H9 (cell line): ENCODE results near the gene CASTOR1. TPM values are rescaled to one million over a fixed set of nuclear protein-coding genes. Genes with fewer than 3 reads are reported as not detected.

Experiments
- DNase-seq: peaks from one replicate; pipeline ENCODE4 v3.0.0-alpha.2; 2017
- H2AFZ ChIP-seq: one replicate; pipeline ENCODE4 v1.6.1; 2013; ENCODE audit warnings: mild to moderate bottlenecking, low read length, control low read depth, moderate library complexity
- H2AK5ac ChIP-seq: 2 replicates; pipeline ENCODE4 v1.6.1; 2013; ENCODE audit warnings: low read length, control low read depth, mixed read lengths; ENCODE audit not compliant: insufficient read length
- H2BK120ac ChIP-seq: one replicate; pipeline ENCODE4 v1.6.1; 2013; ENCODE audit warnings: low read depth, mild to moderate bottlenecking, low read length, control low read depth, inconsistent platforms; ENCODE audit not compliant: poor library complexity, severe bottlenecking
- H2BK12ac ChIP-seq: 2 replicates; pipeline ENCODE4 v1.6.1; 2013; ENCODE audit warnings: low read length, control low read depth, mixed read lengths, low read depth; ENCODE audit not compliant: insufficient read length
- H2BK15ac ChIP-seq: 2 replicates; pipeline ENCODE4 v1.6.1; 2013; ENCODE audit warnings: low read depth, low read length, control low read depth
- H2BK20ac ChIP-seq: one replicate; pipeline ENCODE4 v1.6.1; 2013; ENCODE audit warnings: low read depth, mild to moderate bottlenecking, low read length, control low read depth, inconsistent platforms; ENCODE audit not compliant: poor library complexity, severe bottlenecking
- H2BK5ac ChIP-seq: 2 replicates; pipeline ENCODE4 v1.6.1; 2013; ENCODE audit warnings: low read length, control low read depth, mixed read lengths; ENCODE audit not compliant: insufficient read length
- H3K14ac ChIP-seq: 2 replicates; pipeline ENCODE4 v1.6.1; 2013; ENCODE audit warnings: low read length, control low read depth; ENCODE audit not compliant: insufficient read depth
- H3K18ac ChIP-seq: 2 replicates; pipeline ENCODE4 v1.6.1; 2013; ENCODE audit warnings: low read depth, mild to moderate bottlenecking, mixed read lengths, low read length, control low read depth; ENCODE audit not compliant: insufficient read length
- H3K23ac ChIP-seq: 2 replicates; pipeline ENCODE4 v1.6.1; 2013; ENCODE audit warnings: low read length, control low read depth, mixed read lengths, low read depth; ENCODE audit not compliant: insufficient read length
- H3K23me2 ChIP-seq: 2 replicates; pipeline ENCODE4 v1.6.1; 2013; ENCODE audit warnings: low read depth, mild to moderate bottlenecking, mixed read lengths, low read length, control low read depth; ENCODE audit not compliant: insufficient read length, poor library complexity, severe bottlenecking
- H3K27ac ChIP-seq: 2 replicates; pipeline ENCODE4 v1.5.1; 2013; ENCODE audit warnings: low read length, control low read depth, mixed read lengths, low read depth; ENCODE audit not compliant: insufficient read length
- H3K27me3 ChIP-seq: 2 replicates; pipeline ENCODE4 v1.6.1; 2013; ENCODE audit warnings: low read length, control low read depth, inconsistent platforms; ENCODE audit not compliant: insufficient read depth
- H3K4ac ChIP-seq: 2 replicates; pipeline ENCODE4 v1.6.1; 2013; ENCODE audit warnings: low read depth, mild to moderate bottlenecking, control low read depth, inconsistent platforms, low read length, moderate library complexity
- H3K4me1 ChIP-seq: 2 replicates; pipeline ENCODE4 v1.6.1; 2013; ENCODE audit warnings: low read length, control low read depth, inconsistent platforms; ENCODE audit not compliant: insufficient read depth
- H3K4me2 ChIP-seq: 2 replicates; pipeline ENCODE4 v1.6.1; 2013; ENCODE audit warnings: low read length, control low read depth, mixed read lengths; ENCODE audit not compliant: insufficient read length, insufficient read depth
- H3K56ac ChIP-seq: 2 replicates; pipeline ENCODE4 v1.6.1; 2013; ENCODE audit warnings: low read depth, mild to moderate bottlenecking, mixed read lengths, low read length, control low read depth; ENCODE audit not compliant: insufficient read length
- H3K79me1 ChIP-seq: 2 replicates; pipeline ENCODE4 v1.6.1; 2013; ENCODE audit warnings: low read depth, mild to moderate bottlenecking, moderate library complexity, low read length, control low read depth, inconsistent platforms; ENCODE audit not compliant: insufficient read depth, poor library complexity, severe bottlenecking
- H3K79me2 ChIP-seq: 2 replicates; pipeline ENCODE4 v1.6.1; 2013; ENCODE audit warnings: low read length, control low read depth, inconsistent platforms; ENCODE audit not compliant: insufficient read depth
- H3K9ac ChIP-seq: 2 replicates; pipeline ENCODE4 v1.6.1; 2013; ENCODE audit warnings: low read length, control low read depth, mixed read lengths; ENCODE audit not compliant: insufficient read length; ENCODE audit errors: extremely low read depth
- H3K9me3 ChIP-seq: one replicate; pipeline ENCODE4 v1.6.1; 2013; ENCODE audit warnings: low read depth, low read length, inconsistent platforms; ENCODE audit not compliant: control insufficient read depth
- H3T11ph ChIP-seq: one replicate; pipeline ENCODE4 v1.6.1; 2013; ENCODE audit warnings: mild to moderate bottlenecking, low read length, control low read depth, inconsistent platforms
- H4K20me1 ChIP-seq: one replicate; pipeline ENCODE4 v1.6.1; 2013; ENCODE audit not compliant: control insufficient read depth, insufficient read length, insufficient read depth
- H4K5ac ChIP-seq: 2 replicates; pipeline ENCODE4 v1.6.1; 2013; ENCODE audit warnings: low read depth, mild to moderate bottlenecking, mixed read lengths, low read length, control low read depth; ENCODE audit not compliant: insufficient read length
- H4K8ac ChIP-seq: replicated peaks from 2 replicates; pipeline ENCODE4 v1.6.1; 2013; ENCODE audit warnings: low read length, control low read depth, mixed read lengths, low read depth; ENCODE audit not compliant: insufficient read length
- H4K91ac ChIP-seq: 2 replicates; pipeline ENCODE4 v1.6.1; 2013; ENCODE audit warnings: low read depth, mild to moderate bottlenecking, moderate library complexity, mixed read lengths, low read length, control low read depth; ENCODE audit not compliant: insufficient read length
- H3K27ac Mint-ChIP-seq, 3 experiments: 2 replicates in 2 of 3; 3 replicates in 1 of 3; pipeline ENCODE4 v1.8.0; 2020 to 2021; ENCODE audit warnings: mixed read lengths in 3 of 3, mild to moderate bottlenecking in 1 of 3, moderate library complexity in 1 of 3
- H3K27me3 Mint-ChIP-seq: 2 replicates; pipeline ENCODE4 v1.8.0; 2021; ENCODE audit warnings: low read depth, mild to moderate bottlenecking, moderate library complexity, mixed read lengths
- H3K36me3 Mint-ChIP-seq, 3 experiments: 2 replicates in 2 of 3; 3 replicates in 1 of 3; pipeline ENCODE4 v1.8.0; 2020 to 2021; ENCODE audit warnings: low read depth in 3 of 3, mixed read lengths in 3 of 3; ENCODE audit not compliant: insufficient read depth in 1 of 3
- H3K4me1 Mint-ChIP-seq, 2 experiments: 2 replicates each; pipeline ENCODE4 v1.8.0; 2020; ENCODE audit warnings: mixed read lengths in 2 of 2
- H3K4me3 Mint-ChIP-seq, 2 experiments: 2 replicates in 1 of 2; 3 replicates in 1 of 2; pipeline ENCODE4 v1.8.0; 2020 to 2021; ENCODE audit warnings: mild to moderate bottlenecking in 2 of 2, mixed read lengths in 2 of 2, moderate library complexity in 1 of 2
- H3K9me3 Mint-ChIP-seq, 2 experiments: 2 replicates in 1 of 2; 3 replicates in 1 of 2; pipeline ENCODE4 v1.8.0; 2020; ENCODE audit warnings: mild to moderate bottlenecking in 2 of 2, mixed read lengths in 2 of 2, moderate library complexity in 1 of 2
- WGBS: extraction: QIAGEN DNeasy Blood & Tissue Kit; methylation state at CpG from one replicate; pipeline ENCODE4 v1.1.7; 2013; ENCODE audit warnings: missing lambda C conversion rate, low lambda C conversion rate, mixed read lengths; ENCODE audit not compliant: insufficient read length; ENCODE audit errors: extremely low coverage; 5-methylcytosine and 5-hydroxymethylcytosine counted together
- total RNA-seq: library from RNA; stranded (reverse); gene quantifications from 2 replicates; pipeline ENCODE4 v1.2.1, GENCODE V29; 2021
- TF ChIP-seq, protein P1 (sequence below): fragments of 200-600 bp; sonication (generic); conservative IDR thresholded peaks from 3 replicates; pipeline ENCODE4 v1.8.0; 2021; ENCODE audit warnings: antibody characterized with exemption, mild to moderate bottlenecking

CASTOR1 gene
- total RNA-seq, 1 experiment from 2014 or later = 8.8 TPM

DNA sequence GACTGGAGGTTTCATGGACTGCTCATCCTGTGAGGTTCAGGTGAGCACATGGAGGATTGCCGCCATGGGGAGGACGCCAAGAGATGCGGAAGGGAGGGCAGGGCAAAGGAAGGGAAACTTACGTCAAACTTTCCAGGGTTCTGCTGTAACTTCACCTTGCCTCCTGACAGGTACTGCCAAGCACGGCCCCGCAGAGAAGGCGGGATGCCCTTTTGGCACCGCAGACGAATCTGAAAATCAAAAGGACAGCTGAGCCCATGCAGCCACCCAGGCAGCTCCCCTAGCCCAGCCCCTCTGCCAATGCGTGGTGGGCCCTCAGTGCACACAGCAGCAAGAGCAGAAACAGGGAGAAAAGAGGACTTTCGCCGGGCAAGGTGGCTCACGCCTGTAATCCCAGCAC is 10.0 kb upstream of the CASTOR1 start:
- Histone ChIP-seq H3K4me2 (no peak overlapping the region), H2BK15ac (no peak overlapping the region), H3K27ac (no peak overlapping the region), H3T11ph (no peak overlapping the region), H3K18ac (no peak overlapping the region), H3K23me2 (no peaks in the 10 kb centered on the region), H2BK20ac (no peak overlapping the region), H3K9ac (no peak overlapping the region), H3K23ac (no peak overlapping the region), H3K56ac (no peak overlapping the region), H3K79me1 (no peaks in the 10 kb centered on the region), H3K4me1 (no peaks in the 10 kb centered on the region), H3K79me2 (no peaks in the 10 kb centered on the region), H4K5ac (no peak overlapping the region), H2AFZ (no peak overlapping the region), H2AK5ac (no peak overlapping the region), H4K8ac (no peak overlapping the region), H4K91ac (no peak overlapping the region), H3K14ac (no peak overlapping the region), H2BK5ac (no peak overlapping the region), H3K4ac (no peak overlapping the region), H3K9me3 (no peaks in the 10 kb centered on the region), H4K20me1 (no peaks in the 10 kb centered on the region), H2BK120ac (no peak overlapping the region), H3K27me3 (no peaks in the 10 kb centered on the region), H2BK12ac (no peak overlapping the region)
- H3K27me3 Mint-ChIP-seq = no peaks in the 10 kb centered on the region
- H3K9me3 Mint-ChIP-seq = peaks cover 0 to 1% of the 10 kb centered on the region in 2 experiments; a peak in 1 of 5 replicates
- TF ChIP-seq, protein P1, sequence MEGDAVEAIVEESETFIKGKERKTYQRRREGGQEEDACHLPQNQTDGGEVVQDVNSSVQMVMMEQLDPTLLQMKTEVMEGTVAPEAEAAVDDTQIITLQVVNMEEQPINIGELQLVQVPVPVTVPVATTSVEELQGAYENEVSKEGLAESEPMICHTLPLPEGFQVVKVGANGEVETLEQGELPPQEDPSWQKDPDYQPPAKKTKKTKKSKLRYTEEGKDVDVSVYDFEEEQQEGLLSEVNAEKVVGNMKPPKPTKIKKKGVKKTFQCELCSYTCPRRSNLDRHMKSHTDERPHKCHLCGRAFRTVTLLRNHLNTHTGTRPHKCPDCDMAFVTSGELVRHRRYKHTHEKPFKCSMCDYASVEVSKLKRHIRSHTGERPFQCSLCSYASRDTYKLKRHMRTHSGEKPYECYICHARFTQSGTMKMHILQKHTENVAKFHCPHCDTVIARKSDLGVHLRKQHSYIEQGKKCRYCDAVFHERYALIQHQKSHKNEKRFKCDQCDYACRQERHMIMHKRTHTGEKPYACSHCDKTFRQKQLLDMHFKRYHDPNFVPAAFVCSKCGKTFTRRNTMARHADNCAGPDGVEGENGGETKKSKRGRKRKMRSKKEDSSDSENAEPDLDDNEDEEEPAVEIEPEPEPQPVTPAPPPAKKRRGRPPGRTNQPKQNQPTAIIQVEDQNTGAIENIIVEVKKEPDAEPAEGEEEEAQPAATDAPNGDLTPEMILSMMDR = no peak
- WGBS = no CpG with 5 or more reads among the region's 13 CpGs
- H3K4me3 Mint-ChIP-seq = no peak overlapping the region
- H3K36me3 Mint-ChIP-seq = peaks cover 0 to 6% (median under 1%) of the 10 kb centered on the region in 3 experiments; a peak in 2 of 7 replicates
- peaks cover 4 to 8% of the 10 kb centered on the region in 2 experiments; a peak in 2 of 4 replicates for H3K4me1 Mint-ChIP-seq
- H3K27ac Mint-ChIP-seq = peak overlapping the region in 1 of 3 experiments; percentile 89; a peak in 2 of 7 replicates
- no peak for DNase-seq
